ENCODE results near the gene SLC25A21. TPM values are rescaled to one million over a fixed set of nuclear protein-coding genes. Genes with fewer than 3 reads are reported as not detected.
A peak's percentile ranks its signal among the peaks of the same experiment; 100 is the strongest.

The SLC25A21 gene
- total RNA-seq, 4 donors from 2014 or later: 2.0 TPM; not detected in 3

DNA sequence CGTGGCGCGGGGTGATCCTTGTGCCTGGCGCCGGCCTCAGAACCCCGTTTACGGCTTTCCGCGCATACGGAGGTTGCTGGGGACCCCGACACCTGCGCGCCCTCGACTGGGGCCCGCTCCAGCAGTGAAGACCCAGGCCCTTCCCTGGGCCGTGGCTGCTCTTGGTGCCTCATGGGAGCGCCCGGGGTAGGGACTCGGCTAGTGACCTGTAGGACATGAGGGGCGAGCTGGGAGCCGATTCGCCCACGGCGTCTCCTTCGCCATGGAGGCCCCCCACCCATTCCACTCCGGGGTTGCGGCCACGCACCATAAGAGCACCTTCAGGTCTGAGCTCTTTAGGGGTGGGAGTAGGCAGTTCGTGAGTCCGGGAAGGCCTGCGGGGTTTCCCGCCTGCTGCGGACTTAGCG is 525.0 kb downstream of the SLC25A21 start:
- TF ChIP-seq, protein P1, sequence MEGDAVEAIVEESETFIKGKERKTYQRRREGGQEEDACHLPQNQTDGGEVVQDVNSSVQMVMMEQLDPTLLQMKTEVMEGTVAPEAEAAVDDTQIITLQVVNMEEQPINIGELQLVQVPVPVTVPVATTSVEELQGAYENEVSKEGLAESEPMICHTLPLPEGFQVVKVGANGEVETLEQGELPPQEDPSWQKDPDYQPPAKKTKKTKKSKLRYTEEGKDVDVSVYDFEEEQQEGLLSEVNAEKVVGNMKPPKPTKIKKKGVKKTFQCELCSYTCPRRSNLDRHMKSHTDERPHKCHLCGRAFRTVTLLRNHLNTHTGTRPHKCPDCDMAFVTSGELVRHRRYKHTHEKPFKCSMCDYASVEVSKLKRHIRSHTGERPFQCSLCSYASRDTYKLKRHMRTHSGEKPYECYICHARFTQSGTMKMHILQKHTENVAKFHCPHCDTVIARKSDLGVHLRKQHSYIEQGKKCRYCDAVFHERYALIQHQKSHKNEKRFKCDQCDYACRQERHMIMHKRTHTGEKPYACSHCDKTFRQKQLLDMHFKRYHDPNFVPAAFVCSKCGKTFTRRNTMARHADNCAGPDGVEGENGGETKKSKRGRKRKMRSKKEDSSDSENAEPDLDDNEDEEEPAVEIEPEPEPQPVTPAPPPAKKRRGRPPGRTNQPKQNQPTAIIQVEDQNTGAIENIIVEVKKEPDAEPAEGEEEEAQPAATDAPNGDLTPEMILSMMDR (IDR thresholded peaks at IDR 0.05): no peak
- no peak for TF ChIP-seq POLR2A (IDR thresholded peaks at IDR 0.05)
- no peak for TF ChIP-seq POLR2AphosphoS5 (IDR thresholded peaks at IDR 0.05)
- TF ChIP-seq EP300 (IDR thresholded peaks at IDR 0.05): no peak
- Histone ChIP-seq H3K27ac (no peak overlapping the region), H3K36me3 (no peaks in the 10 kb centered on the region), H3K4me1 (peaks cover 20% of the 10 kb centered on the region), H3K4me3 (peak overlapping the region; percentile 62), H3K27me3 (peaks cover 84% of the 10 kb centered on the region), H3K9me3 (no peaks in the 10 kb centered on the region)
- no peak for DNase-seq (ENCODE audit: low spot score in 2 of 2)
- WGBS: 0% methylated on average over 6 of the region's 34 CpGs

DNA sequence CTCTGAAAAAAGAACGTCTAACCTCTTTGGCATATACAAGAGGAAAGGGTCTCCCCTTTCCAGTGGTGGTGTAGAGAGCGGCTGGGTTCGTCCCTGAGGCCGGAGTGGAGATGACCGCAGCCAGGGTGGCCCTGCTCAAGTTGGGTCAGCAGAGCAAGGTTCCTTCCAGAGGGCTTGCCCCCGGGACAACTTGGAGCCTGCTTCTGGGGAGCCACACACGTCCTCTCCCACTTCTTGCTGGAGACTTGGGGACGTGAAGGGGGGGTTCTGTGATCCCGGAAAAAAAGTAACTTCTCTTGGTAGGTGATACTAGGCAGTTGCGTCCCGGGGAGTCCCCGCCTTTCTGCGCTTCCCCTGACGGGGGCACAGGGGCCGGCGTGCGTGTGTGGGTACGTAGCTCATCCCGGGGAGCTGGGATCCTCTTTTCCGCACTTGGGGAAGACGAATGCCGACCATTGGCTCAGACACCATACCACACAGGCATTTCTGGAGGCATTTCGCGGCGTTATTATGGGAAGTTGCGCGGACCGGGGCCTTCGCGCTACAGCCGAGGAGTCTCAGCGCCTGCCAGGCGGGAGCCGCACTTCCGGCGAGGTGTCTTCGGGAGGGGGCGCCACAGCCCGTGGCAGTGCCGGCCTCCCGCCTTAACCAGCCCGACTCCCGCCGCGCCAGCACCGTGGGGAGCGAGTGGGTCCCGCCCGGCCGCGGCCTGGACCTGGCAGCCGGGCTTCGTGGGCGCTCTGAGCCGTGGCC is 525.6 kb downstream of the SLC25A21 start:
- Histone ChIP-seq H3K36me3 (no peaks in the 10 kb centered on the region), H3K4me1 (peaks cover 20% of the 10 kb centered on the region), H3K4me3 (peak overlapping the region; percentile 62), H3K27ac (no peak overlapping the region), H3K9me3 (no peaks in the 10 kb centered on the region), H3K27me3 (peaks cover 82% of the 10 kb centered on the region)
- no peak for TF ChIP-seq EP300 (IDR thresholded peaks at IDR 0.05)
- TF ChIP-seq, protein P1 (IDR thresholded peaks at IDR 0.05): peak in 1 of 2 donors; percentile 8
- no peak for DNase-seq (ENCODE audit: low spot score in 2 of 2)
- 40% methylated on average over 6 of the region's 55 CpGs for WGBS

DNA sequence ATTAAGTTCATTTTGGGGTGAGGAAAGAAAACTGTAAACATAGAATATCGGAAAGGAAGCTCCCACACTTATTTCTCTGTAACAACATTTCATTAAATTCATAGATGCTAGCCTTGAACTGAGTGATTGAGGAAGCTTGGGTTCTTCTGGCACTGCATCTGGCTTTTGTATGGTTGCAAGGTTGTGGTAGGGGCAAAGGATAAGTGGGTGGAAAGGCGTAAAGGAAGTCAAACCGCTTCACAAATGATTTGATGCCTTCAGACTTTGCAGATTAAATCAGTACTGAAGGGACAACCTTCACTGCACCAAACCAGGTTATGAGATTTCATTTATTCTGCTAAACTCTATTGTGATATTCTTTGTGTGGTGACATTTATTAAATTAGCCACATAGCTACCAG is 538.8 kb downstream of the SLC25A21 start:
- no peak for DNase-seq (ENCODE audit: low spot score in 2 of 2)
- H3K27ac ChIP-seq: no peak overlapping the region
- WGBS: 73% methylated on average over 3 of the region's 3 CpGs
- H3K4me1 ChIP-seq: no peaks in the 10 kb centered on the region
- H3K4me3 ChIP-seq: no peak overlapping the region
- no peak for TF ChIP-seq POLR2A (IDR thresholded peaks at IDR 0.05)
- H3K9me3 ChIP-seq: no peaks in the 10 kb centered on the region
- no peaks in the 10 kb centered on the region for H3K36me3 ChIP-seq
- peaks cover 13% of the 10 kb centered on the region for H3K27me3 ChIP-seq

Other genes with a start within 250 kb of the SLC25A21 start
- gene MIPOL1, start 25.3 kb upstream of the SLC25A21 start, total RNA-seq: 10 to 100 TPM in 2 of 4 donors, 1 to 10 TPM in 2; 3.5 to 12.7 (median 7.6) TPM

All from suprapubic skin (tissue), 4 donors.